ENCODE results near the gene SRPX2.
"Not testable (repeated sequence)": the region's sequence is repeated elsewhere in the genome, so short reads cannot be mapped to it uniquely, and the experiment has no call there.

SRPX2 gene

GRCh38 chrX:100719139-100719538, 75.1 kb downstream of the SRPX2 start:
- DNase-seq (ENCODE audit: low read depth): no peak
- H3K4me3 ChIP-seq (ENCODE audit: low read depth, low read length): no peak overlapping the region
- in situ Hi-C loops (cut with HindIII; ENCODE audit: low sequenced_read_pairs): no loop called here
- no peak for TF ChIP-seq CTCF (IDR thresholded peaks at IDR 0.05; ENCODE audit: low read depth, low read length, missing control alignments)

GRCh38 chrX:100720301-100720700, 76.3 kb downstream of the SRPX2 start:
- H3K4me3 ChIP-seq (ENCODE audit: low read depth, low read length): no peak overlapping the region
- DNase-seq (ENCODE audit: low read depth): no peak
- no peak for TF ChIP-seq CTCF (IDR thresholded peaks at IDR 0.05; ENCODE audit: low read depth, low read length, missing control alignments)
- in situ Hi-C loops (cut with HindIII; ENCODE audit: low sequenced_read_pairs): no loop called here

GRCh38 chrX:100721328-100721727, 77.3 kb downstream of the SRPX2 start:
- in situ Hi-C loops (cut with HindIII; ENCODE audit: low sequenced_read_pairs): no loop called here
- TF ChIP-seq CTCF (IDR thresholded peaks at IDR 0.05; ENCODE audit: low read depth, low read length, missing control alignments): no peak
- H3K4me3 ChIP-seq (ENCODE audit: low read depth, low read length): no peak overlapping the region
- DNase-seq (ENCODE audit: low read depth): no peak

GRCh38 chrX:100724006-100724405, 80.0 kb downstream of the SRPX2 start:
- in situ Hi-C loops (cut with HindIII; ENCODE audit: low sequenced_read_pairs); H3K4me3 ChIP-seq (ENCODE audit: low read depth, low read length); DNase-seq (ENCODE audit: low read depth): not testable (repeated sequence)

Measured in astrocyte of the cerebellum (primary cell).